ENCODE results near the gene RAPGEF1. TPM values are rescaled to one million over a fixed set of nuclear protein-coding genes. Genes with fewer than 3 reads are reported as not detected.

Gene RAPGEF1
- total RNA-seq, 1 donor from 2014 or later = 69.4 TPM

DNA sequence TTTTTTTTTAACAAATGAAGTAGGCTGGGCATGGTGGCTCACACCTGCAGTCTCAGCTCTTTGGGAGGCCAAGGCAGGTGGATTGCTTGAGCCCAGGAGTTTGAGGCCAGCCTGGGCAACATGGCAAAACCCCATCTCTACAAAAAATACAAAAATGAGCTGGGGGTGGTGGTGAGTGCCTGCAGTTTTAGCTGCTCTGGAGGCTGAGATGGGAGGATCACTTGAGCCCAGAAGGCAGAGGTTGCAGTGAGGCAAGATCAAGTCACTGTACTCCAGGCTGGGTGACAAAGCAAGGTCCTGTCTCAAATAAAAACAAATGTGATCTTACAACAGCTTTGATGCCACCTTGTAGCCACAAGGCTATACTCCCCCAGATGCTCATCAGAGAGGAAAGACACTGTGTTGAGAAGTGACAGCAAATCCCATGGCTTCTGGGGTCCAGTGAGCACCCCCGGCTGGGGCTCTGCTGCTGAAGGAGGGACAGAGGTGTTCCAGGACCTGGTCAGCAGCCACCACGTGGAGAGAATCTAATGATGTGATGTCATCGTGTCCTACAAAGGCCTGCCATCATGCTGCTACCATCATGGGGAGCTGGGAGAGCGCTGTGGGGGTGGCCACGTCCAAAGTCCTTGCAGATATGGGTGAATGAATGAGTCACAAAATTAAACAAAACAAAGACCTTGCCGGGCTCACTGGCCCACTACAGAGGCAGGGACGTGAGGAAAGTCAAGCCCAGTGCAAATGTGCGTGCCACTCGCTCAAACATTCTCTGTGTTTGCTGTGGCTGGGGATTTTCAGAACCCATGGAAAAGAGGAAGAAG lies 133.9 kb downstream of the RAPGEF1 start:
- ATAC-seq (no peak), DNase-seq (ENCODE audit: low spot score) (no peak)
- intact Hi-C loops (cut with DNase I) = no loop called here

DNA sequence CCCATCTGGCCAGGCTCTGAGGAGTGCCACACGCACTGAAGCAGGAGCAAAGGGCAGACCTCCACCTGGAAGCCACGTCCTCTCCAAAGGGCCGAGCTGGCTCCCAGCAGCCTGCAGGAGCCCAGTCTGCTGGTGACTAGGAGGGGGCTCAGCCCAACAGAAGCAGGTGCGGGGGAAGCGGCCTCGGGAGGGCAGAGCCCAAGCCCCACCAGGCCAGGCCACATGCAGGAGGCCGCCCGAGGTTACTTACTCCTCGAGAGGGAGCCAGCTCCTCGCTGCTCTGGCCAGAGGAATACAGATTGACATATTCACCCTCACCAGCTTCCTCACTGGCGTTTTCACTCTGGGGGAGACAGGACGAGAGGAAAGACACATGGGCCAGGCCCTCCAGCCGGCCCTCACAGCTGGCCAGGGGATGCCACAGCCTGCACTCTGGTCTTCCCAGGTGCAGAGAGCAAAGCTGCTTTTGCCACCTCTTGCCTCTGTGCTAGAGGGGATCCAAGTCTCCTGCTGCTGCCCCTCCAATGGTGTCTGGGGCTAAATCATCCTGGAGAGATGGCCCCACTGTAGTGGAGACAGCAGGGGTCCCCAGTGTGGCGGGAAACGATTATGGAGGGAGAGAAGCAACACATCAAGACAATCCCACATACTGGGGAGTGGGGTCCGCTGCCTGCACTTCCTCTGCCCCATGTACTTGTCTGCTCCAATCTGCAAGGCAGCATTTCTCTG lies 136.0 kb downstream of the RAPGEF1 start:
- no peak for DNase-seq (ENCODE audit: low spot score)
- intact Hi-C loops (cut with DNase I) = no loop called here
- ATAC-seq = no peak

DNA sequence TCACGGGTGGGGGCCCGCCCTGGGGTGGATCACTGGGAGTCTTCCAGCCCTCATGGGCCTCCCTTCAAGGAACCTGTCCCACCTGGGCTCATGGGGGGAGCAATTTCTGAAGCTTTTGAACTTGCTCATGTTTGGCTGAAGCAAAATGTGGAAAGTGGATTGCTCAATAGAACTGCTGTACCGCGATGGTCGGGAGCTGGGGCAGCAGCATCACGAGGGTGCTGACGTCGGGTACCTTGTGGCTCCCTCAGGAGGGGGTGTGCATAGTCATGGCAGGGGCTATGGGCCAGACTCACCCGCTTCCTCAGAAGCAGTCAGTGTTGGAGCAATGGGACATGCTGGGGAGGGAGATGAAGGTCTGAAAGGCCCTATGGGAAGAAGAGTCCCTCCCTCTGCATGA lies 136.7 kb downstream of the RAPGEF1 start:
- intact Hi-C loops (cut with DNase I) = no loop called here
- DNase-seq (ENCODE audit: low spot score) (no peak), ATAC-seq (no peak)

DNA sequence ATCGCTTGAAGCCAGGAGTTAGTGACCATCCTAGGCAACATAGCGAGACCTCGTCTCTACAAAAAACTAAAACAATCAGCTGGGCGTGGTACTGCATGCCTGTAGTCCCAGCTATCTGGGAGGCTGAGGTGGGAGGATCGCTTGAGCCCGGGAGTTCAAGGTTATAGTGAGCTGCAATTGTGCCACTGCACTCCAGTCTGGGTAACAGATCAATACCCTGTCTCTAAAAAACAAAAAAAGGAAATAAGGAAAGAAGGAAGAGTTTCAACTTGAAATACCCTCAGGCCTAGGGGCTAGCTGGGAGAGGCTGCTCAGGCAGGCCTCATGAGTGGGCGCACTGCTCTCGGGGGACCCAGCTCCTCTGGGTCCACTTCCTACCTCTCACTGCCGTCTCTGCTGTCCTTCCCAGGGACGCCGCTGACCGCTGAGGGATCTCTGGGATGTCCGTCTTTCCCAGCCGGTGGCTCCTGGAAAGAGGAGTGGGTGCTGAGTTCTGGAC lies 138.1 kb downstream of the RAPGEF1 start:
- DNase-seq (ENCODE audit: low spot score) (no peak), ATAC-seq (no peak)
- intact Hi-C loops (cut with DNase I) = no loop called here

DNA sequence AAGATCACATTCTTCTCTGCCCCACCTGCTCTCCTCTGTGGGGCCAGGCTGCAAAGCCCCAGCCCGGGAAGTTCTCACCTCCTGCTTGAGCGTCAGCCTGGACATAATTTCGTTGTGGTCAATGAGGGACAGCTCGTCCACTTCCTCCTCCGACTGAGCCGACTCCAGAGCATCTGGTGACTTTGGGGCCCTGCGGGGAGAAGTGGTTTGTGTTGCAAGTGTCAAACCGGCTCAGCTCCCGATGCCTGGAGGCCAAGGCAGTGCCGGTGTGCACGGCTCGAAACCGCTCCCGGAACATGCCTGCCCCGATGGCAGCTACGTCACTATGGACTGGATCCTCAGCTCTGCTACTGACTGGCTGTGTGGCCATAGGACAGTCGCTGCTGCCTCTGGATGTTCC lies 141.8 kb downstream of the RAPGEF1 start:
- intact Hi-C loops (cut with DNase I) = loop anchor here (10.0 kb wide), 3 partner anchors 57 to 677 kb away; no protein-coding TSS in a partner anchor
- ATAC-seq (peak; percentile 80), DNase-seq (ENCODE audit: low spot score) (peak; percentile 74)

DNA sequence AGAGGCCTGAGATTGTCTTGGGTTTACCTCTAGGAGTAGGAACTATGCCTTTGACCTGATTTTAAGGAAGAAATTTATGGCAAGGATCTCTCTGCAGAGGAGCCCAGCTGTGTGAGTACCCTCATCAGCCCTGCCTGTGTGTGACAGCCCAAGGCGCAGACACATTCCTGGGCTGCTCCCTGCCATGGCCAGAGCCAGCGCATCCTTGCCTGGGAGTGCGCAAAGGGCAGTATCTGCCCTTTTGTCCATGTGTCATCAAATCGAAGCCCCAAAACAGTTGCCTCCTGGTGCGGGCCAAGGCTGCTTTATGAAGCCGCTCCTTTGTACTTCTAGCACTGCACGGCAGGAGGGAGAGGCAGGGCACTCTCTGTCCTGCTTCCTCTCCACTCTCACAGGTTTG lies 142.6 kb downstream of the RAPGEF1 start:
- intact Hi-C loops (cut with DNase I) = loop anchor here (10.0 kb wide), 3 partner anchors 58 to 678 kb away; no protein-coding TSS in a partner anchor
- DNase-seq (ENCODE audit: low spot score) = no peak
- no peak for ATAC-seq

DNA sequence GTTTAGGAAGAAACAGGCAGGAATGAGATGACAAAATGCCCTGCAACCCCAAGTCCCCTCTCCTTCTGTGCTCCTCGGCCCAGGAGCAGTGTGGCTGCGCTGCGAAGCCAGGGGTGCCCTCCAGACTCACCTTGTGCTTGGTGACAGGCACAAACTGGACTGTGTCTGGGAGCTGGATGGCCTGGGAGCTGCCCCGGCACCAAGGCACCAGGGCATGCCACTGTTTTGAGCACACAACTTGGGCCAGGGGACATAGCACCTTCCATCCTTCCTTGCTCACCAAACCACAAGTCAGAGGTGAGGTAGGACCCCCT lies 143.5 kb downstream of the RAPGEF1 start:
- ATAC-seq (no peak), DNase-seq (ENCODE audit: low spot score) (no peak)
- intact Hi-C loops (cut with DNase I) = loop anchor here (10.0 kb wide), 3 partner anchors 58 to 678 kb away; no protein-coding TSS in a partner anchor

DNA sequence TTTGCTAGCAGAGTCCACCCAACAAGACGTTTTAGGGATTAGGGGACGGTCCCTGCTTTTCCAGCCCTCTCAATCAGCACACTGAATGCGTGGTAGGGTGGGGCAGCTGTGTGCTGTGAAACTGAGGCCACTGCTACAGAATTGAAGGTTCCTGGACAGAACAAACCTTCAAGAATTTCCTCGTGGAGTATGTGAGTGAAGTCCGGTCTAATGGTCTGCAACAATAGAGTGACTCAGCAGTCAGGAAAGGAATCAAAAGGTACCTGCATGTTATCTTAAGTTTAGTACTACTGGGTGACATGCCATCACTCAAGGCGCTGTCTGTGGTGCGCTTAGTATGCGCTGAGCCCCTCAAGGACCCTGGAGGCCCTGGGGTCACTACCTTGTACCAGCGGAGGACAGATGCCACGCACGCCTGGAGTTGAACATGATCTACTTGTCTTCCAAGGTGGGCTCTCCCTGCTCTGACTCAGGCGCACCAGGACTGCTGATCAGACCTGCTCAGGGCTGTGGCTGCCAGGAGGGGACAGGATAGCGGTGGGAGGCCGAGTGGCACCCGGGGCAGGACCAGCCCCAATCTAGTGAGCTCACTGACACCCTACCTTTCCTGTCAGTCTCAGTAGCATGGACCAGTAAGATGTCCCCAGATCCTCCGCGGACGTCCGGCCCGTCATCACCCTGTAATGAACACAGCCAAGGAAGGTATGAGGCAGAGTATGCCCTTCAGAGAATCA lies 144.0 kb downstream of the RAPGEF1 start:
- ATAC-seq = no peak
- no peak for DNase-seq (ENCODE audit: low spot score)
- intact Hi-C loops (cut with DNase I) = loop anchor here (10.0 kb wide), 3 partner anchors 59 to 679 kb away; no protein-coding TSS in a partner anchor

DNA sequence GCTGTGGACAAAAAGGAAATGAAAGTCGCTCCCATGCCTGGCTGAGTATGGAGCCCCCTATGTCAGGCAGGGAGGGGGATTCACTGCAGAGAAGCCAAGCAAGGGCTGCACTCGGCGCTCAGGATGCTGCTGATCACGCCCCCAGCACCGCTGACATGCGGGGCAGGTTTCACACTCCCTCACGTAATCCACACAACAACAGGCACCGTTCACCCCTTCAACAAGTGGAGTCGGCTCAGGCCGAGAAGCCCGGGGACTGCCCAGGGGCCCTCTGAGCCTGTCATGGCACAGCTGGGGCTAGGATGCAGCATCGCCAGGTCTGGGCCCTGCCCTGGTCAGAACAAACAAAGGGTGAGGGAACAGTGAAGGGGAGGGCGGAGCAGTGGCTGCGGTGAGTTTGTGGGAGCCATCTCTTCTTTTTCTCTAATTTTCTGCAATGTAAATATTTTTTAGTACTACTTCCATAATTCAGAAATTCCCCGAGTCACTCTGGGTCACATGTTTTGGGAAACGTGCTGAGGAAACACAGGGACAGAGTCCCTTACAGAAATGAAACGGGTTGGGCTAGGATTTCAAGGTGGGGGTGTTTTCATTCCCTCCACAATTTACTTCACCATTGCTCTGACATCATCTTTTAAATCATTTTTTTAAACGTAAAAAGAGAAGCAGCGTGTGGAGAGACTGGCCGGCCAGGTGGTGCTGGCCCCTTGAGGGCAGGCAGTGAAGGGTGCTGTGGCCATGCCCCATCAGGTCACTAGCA lies 144.8 kb downstream of the RAPGEF1 start:
- ATAC-seq = no peak
- no peak for DNase-seq (ENCODE audit: low spot score)
- intact Hi-C loops (cut with DNase I) = loop anchor here (10.0 kb wide), 3 partner anchors 60 to 680 kb away; no protein-coding TSS in a partner anchor

DNA sequence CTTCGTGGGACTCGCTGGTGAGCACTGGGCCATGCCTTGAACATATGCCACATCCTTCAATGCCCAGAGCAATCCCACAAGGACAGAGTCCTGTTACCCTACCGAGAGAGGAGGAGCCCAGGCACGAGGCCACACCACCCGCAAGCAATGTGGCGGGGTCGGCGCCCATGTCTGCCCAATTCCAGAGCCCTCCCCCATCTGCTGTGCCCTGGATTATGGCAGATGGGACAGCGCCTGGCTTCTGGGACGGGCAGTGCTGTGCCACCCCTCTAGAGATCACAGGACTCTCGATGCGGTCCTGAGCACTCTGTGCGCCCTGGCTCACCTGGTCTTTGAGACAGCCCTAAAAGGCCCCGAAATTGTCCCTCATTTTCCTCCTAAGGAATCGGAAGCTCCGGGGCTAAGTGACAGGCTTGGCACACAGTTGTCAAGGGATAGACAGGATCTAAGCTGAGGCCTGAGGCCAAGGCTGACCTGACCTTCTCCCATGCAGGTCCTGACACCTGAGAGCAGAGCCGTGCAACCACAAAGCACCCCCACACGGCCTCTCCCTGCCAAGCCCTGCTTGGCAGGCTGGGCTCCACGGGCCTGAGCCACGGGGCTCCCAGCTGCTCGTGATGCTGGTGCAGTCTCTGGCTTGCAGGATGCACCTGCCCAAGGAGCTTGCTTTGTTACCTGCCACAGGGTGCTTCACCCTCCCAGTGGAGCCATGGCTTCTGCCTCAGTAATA lies 145.8 kb downstream of the RAPGEF1 start:
- intact Hi-C loops (cut with DNase I) = loop anchor here (2.0 to 10.0 kb wide), 4 partner anchors 61 to 681 kb away; no protein-coding TSS in a partner anchor
- DNase-seq (ENCODE audit: low spot score) (no peak), ATAC-seq (no peak)

DNA sequence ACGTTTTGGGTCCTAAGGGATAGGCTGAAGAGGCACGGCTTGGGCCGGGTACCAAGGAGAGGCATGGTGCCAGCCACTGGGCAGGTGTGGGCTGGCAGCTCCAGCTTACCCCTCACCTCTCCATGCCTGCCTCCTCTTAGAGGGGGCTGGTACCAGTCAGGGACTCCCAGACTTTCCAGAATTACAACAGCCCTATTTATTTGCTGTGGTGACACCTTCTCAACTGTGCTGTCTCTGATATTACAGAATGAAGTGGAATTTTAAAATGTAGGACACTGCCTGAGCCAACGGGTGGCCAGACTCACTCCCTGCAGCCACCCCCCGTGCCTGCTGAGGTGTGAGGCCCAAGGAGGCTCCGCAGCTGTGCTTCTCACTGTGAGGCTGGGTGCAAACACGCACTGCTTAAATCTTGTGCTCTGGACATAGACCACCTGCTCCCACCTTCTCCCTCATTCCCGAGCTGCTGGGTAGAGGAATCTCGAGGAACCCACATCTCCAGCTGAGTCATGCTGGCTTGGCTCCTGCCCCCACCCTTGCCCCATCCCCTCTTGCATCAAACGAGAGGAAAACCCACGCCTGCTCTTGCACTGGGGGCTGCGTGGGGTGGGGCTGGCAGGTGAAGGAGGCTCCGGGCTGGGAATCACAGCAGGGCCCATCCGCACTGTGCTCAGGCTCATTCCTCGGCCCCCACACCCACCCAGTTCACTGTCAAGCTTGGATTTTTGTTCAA lies 146.6 kb downstream of the RAPGEF1 start:
- ATAC-seq (no peak), DNase-seq (ENCODE audit: low spot score) (no peak)
- intact Hi-C loops (cut with DNase I) = loop anchor here (2.0 to 10.0 kb wide), 4 partner anchors 62 to 682 kb away; no protein-coding TSS in a partner anchor

DNA sequence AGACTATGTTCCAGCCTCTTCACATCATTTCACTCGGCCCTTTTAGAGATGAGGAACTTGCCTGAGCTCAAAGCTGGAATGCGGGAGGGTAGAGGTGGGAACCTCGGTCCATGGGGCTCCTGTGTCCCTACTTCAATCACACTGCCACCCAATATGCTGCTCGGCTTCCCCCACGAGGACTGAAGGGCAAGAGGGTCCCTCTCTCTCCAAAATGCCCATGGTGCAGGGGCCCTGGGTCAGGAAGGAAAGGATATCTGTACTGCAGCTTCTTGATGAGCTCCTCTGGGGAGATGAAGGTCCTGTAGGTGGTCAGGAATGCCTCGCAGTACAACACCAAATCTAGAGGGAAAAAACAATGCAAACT lies 148.0 kb downstream of the RAPGEF1 start:
- intact Hi-C loops (cut with DNase I) = loop anchor here (2.0 to 10.0 kb wide), 4 partner anchors 63 to 683 kb away; no protein-coding TSS in a partner anchor
- no peak for ATAC-seq
- no peak for DNase-seq (ENCODE audit: low spot score)

DNA sequence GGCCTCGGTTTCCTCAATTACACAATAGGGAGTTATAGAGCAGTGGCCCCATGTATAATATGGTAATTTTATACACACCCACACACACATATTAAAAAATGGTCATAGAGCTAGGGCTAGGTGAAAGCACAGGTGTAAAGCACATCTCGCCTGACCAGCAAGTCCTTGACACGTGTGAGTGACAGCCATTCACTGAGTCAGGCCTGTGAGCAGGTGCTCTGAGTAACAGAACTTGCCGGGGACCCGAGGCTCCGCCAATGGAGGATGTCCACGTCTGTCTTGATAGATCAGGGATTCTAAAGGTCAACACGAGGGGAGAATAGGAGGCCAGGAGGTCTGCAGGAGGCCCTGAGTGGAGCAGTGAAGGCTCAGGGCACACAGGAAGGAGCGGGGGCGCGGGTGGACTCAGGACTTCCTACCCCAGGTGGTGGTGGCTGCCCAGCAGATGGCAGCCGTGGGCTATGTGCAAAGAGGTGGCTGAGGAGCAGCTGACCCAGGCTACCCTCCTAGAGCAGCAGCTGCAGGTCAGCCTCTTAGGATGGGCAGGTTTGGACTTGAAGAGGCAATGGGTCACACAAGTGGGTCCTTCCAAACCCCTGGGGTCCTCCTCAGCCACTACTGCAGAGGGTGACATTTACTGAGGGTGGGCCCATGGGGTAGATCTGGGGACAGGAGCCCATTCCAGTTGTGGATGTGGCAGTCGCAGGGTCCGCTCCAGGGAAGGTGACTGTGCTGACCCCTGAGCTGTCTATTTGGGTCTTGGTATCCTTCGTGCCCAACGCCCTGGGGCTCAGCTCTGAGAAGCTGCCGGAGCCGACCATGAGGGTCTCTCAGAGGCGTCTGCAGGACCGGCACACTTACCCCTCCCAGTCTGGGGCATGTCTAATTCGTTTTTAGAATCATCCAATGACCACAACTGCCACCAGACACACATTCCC lies 148.7 kb downstream of the RAPGEF1 start:
- intact Hi-C loops (cut with DNase I) = loop anchor here (10.0 kb wide), 3 partner anchors 64 to 684 kb away; no protein-coding TSS in a partner anchor
- ATAC-seq = peak; percentile 95
- DNase-seq (ENCODE audit: low spot score) = peak; percentile 89

DNA sequence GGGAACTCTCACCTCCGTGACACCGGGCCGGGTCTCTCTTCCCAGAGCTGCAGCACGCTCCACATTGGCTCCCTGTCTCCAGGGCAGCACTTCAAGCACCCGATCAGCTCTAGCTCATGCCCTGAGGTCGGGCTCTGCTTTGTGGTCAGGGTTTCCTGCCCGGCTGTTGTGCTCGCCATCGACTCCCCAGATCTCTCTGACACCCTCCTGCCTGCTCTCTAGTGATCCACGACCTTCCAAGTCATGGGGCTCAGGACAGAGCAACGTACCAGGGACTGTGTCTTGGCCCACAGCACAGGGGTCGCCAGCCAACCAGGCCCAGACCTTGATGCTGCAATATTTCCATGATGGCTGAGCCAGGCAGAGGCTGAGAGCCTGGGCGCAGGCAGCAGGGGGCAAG lies 149.4 kb downstream of the RAPGEF1 start:
- intact Hi-C loops (cut with DNase I) = loop anchor here (10.0 kb wide), 3 partner anchors 64 to 684 kb away; no protein-coding TSS in a partner anchor
- no peak for DNase-seq (ENCODE audit: low spot score)
- no peak for ATAC-seq

DNA sequence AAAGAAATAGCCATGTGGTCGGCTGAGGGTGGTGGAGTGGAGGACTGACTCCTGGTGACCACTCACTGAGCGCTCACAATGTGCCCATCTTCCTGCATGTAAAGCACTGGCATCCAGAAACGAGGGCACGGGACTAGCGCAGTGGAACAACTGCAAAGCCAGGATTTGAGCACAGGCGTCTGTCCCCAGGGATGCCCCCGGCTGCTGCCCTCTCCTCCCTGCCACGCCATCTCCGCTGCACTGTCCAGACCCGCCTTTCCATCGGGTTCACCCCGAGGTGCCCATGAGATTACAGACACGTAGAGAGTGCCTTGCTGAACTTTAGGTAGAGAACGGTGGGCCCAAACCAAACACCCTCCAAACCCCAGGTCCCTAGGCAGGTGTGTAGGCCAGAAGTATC lies 149.9 kb downstream of the RAPGEF1 start:
- intact Hi-C loops (cut with DNase I) = loop anchor here (10.0 kb wide), 3 partner anchors 65 to 685 kb away; no protein-coding TSS in a partner anchor
- ATAC-seq (no peak), DNase-seq (ENCODE audit: low spot score) (no peak)

DNA sequence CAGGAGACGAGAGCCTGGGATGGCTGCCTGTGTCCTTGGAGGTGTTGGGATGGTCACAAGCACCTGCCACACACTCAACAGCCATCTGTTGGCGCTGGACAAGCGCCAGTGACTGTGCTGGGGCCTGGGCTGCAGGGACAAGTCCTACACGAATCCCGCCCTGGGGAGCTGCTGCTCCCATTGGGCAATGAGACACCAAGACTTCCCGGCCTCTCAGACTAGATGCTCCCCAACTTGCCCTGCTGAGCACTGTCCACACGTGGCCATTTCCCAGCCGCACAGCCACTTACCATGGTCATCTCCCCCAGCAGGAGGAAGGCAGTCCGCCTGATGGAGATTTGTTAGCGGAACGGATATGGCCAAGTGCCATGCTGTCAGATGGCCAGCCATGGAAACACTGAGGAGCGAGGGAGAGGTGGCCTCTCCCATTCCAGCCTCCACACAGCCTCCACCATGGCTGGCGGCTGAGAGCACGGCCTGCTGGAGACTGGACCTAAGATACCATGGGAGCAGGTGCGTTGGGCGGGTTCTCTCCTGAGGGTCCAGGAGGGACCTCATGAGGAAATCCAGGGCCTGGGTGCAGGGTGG lies 150.7 kb downstream of the RAPGEF1 start:
- DNase-seq (ENCODE audit: low spot score) (no peak), ATAC-seq (no peak)
- intact Hi-C loops (cut with DNase I) = no loop called here

All from sciatic nerve (tissue), 2 donors.